ENCODE results near the gene LRMDA. TPM values are rescaled to one million over a fixed set of nuclear protein-coding genes. Genes with fewer than 3 reads are reported as not detected.

The LRMDA gene
- total RNA-seq, 1 donor from 2014 or later, result not detected

DNA sequence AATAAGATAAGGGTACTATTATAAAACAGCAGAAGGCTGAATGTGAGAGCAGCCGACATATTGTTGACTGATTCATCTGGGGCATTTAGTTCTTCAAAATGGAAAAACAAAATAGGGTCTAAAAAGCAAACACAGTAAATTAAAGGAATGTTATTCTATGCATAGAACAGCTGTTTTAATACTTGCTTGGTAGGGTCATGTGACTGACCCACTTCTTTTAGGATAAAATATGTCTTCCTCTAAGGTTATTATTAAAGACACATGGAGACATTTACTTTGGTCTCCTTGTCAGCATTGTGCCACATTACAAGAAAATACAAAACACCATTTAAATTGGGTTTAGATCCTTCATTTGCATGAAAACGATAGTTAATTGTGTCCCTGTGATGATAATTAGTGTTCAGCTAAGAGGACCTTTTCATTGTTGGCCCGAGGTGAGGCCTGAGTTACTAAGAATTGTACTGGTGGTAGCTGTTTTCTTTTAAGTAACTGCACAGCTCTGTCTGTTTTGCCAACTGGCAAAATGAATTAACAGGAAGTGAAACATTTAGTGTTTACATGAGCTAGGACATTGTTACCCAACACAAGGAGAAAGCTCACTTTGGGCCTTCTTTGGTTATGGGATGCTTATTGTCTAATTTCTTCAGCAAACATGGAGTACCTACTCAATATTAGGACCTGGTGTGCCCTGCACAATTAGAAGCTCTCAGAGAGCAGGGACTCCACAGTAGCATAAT is 764.4 kb downstream of the LRMDA start:
- DNase-seq (no peak), ATAC-seq (ENCODE audit: low read depth) (no peak)
- TF ChIP-seq, protein P1, sequence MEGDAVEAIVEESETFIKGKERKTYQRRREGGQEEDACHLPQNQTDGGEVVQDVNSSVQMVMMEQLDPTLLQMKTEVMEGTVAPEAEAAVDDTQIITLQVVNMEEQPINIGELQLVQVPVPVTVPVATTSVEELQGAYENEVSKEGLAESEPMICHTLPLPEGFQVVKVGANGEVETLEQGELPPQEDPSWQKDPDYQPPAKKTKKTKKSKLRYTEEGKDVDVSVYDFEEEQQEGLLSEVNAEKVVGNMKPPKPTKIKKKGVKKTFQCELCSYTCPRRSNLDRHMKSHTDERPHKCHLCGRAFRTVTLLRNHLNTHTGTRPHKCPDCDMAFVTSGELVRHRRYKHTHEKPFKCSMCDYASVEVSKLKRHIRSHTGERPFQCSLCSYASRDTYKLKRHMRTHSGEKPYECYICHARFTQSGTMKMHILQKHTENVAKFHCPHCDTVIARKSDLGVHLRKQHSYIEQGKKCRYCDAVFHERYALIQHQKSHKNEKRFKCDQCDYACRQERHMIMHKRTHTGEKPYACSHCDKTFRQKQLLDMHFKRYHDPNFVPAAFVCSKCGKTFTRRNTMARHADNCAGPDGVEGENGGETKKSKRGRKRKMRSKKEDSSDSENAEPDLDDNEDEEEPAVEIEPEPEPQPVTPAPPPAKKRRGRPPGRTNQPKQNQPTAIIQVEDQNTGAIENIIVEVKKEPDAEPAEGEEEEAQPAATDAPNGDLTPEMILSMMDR (IDR thresholded peaks at IDR 0.05), result no peak
- Mint-ChIP-seq H3K27me3 (no peaks in the 10 kb centered on the region), H3K27ac (no peak overlapping the region), H3K4me3 (no peak overlapping the region), H3K9me3 (no peaks in the 10 kb centered on the region), H3K4me1 (no peaks in the 10 kb centered on the region), H3K36me3 (ENCODE audit: low read depth) (no peaks in the 10 kb centered on the region)
- POLR2A ChIA-PET, result no interaction called here
- intact Hi-C loops (cut with micrococcal nuclease), result no loop called here
- CTCF ChIA-PET, result no interaction called here

DNA sequence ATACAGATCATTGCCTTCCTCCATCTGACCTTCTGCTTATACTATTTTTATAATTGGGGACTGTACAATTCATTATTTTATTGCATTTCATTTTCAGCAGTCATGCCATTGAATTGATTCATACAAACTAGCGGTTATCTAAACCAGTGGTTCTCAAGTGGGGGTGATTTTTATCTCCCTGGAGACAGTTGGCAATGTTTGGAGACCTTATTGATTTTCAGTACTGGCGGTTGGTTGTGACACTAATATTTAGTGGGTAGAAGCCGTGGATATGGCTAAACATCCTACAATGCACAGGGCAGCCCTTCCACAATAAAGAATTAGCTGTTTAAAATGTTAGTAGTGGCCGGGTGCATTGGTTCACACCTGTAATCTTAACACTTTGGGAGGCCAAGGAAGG is 765.9 kb downstream of the LRMDA start:
- intact Hi-C loops (cut with micrococcal nuclease), result no loop called here
- no peaks in the 10 kb centered on the region for H3K9me3 Mint-ChIP-seq
- H3K36me3 Mint-ChIP-seq (ENCODE audit: low read depth), result no peaks in the 10 kb centered on the region
- no peak overlapping the region for H3K27ac Mint-ChIP-seq
- no peaks in the 10 kb centered on the region for H3K27me3 Mint-ChIP-seq
- H3K4me3 Mint-ChIP-seq, result no peak overlapping the region
- ChIA-PET CTCF (no interaction called here), POLR2A (no interaction called here)
- H3K4me1 Mint-ChIP-seq, result no peaks in the 10 kb centered on the region
- no peak for DNase-seq
- ATAC-seq (ENCODE audit: low read depth), result no peak
- TF ChIP-seq, protein P1 (IDR thresholded peaks at IDR 0.05), result no peak

DNA sequence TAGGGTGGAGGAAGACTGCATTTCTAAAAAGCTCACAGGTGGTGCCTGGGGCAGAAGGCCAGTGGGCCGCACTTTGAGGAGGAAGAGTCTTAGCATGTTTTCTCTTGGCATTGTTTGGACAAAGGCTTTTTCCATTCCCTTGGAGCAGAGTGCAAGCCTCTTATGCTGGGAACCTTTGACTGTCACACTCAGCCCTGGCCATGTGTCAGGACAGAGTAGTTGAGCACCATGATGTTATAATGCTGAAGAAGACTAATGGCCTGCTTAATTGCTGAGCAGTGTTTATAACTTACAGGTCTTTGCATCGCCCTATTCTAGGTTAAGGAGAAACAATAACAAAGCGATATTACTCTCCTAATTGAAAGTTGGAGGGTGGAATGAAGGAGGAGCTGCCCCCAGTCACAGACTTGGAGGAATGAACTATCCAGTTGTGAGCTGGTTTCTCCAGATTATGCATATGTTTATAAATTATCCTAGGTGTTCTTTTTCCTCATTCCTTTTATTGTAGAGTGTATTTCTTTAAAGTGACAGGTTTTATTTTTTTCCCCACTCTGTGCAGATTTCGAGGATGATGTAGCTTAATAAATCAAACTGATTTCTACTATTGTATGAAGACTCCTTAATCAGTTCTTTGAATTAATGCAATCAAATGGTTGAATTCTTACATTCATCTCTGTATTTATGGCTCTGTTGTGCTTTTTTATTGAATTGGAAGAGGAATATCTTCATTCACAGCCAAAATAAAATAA is 767.0 kb downstream of the LRMDA start:
- H3K9me3 Mint-ChIP-seq, result no peaks in the 10 kb centered on the region
- no peak overlapping the region for H3K27ac Mint-ChIP-seq
- DNase-seq, result no peak
- H3K4me1 Mint-ChIP-seq, result no peaks in the 10 kb centered on the region
- CTCF ChIA-PET, result no interaction called here
- ATAC-seq (ENCODE audit: low read depth), result no peak
- TF ChIP-seq, protein P1 (IDR thresholded peaks at IDR 0.05), result no peak
- no peaks in the 10 kb centered on the region for H3K36me3 Mint-ChIP-seq (ENCODE audit: low read depth)
- no peak overlapping the region for H3K4me3 Mint-ChIP-seq
- H3K27me3 Mint-ChIP-seq, result no peaks in the 10 kb centered on the region
- intact Hi-C loops (cut with micrococcal nuclease), result no loop called here
- POLR2A ChIA-PET, result no interaction called here

DNA sequence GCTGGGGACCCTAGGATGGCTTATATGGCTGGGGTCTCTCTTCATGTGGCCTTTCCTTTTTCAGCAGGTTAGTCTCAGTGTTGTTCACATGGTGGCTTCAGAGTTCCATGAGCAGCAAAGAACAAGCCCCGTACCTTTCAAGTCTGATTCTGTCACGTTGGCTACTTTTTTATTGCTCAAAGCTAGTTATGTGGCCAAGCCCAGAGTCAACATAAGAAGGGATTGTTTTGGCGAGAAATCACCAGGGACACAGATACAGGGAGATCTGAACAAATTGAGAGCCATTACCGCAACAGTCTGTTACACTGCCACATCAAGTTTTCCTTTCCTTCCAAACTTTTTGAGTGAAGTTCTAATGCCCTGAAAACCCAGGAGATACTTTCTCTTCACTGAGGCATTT is 770.5 kb downstream of the LRMDA start:
- DNase-seq (no peak), ATAC-seq (ENCODE audit: low read depth) (no peak)
- Mint-ChIP-seq H3K27ac (no peak overlapping the region), H3K36me3 (ENCODE audit: low read depth) (no peaks in the 10 kb centered on the region), H3K27me3 (no peaks in the 10 kb centered on the region), H3K4me3 (no peak overlapping the region), H3K9me3 (no peaks in the 10 kb centered on the region), H3K4me1 (no peaks in the 10 kb centered on the region)
- intact Hi-C loops (cut with micrococcal nuclease), result no loop called here
- CTCF ChIA-PET, result no interaction called here
- POLR2A ChIA-PET, result no interaction called here
- TF ChIP-seq, protein P1 (IDR thresholded peaks at IDR 0.05), result no peak

DNA sequence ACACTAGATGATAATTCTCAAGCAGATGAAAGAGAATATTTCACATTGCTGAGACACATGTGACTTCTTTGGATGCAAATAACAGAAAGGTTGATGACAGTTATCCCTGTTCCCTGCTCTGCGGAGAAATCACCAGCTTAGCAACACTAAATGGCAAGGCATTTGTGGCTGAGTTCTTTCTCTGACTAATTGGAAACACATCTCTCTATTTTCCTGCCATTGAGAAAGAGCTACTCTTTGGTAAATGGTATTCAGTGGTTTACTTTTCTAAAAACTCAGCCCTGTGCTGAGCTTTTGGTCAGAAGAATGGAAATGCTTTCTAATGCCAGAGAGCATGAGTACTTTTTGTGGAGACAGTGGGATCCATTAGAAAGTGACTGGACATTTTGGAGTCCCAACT is 771.4 kb downstream of the LRMDA start:
- intact Hi-C loops (cut with micrococcal nuclease), result no loop called here
- no peak overlapping the region for H3K4me3 Mint-ChIP-seq
- ChIA-PET CTCF (no interaction called here), POLR2A (no interaction called here)
- no peak for ATAC-seq (ENCODE audit: low read depth)
- H3K27ac Mint-ChIP-seq, result no peak overlapping the region
- H3K27me3 Mint-ChIP-seq, result no peaks in the 10 kb centered on the region
- no peaks in the 10 kb centered on the region for H3K9me3 Mint-ChIP-seq
- H3K36me3 Mint-ChIP-seq (ENCODE audit: low read depth), result no peaks in the 10 kb centered on the region
- no peak for DNase-seq
- TF ChIP-seq, protein P1 (IDR thresholded peaks at IDR 0.05), result no peak
- no peaks in the 10 kb centered on the region for H3K4me1 Mint-ChIP-seq

Measured in activated B cell treated with CpG ODN at 0.5 μM for 24 hours (primary cell).